Activated naive CD4-positive, alpha-beta T cell treated with anti-CD3 and anti-CD28 coated beads, Interleukin-2, amount 50 U/mL, for 24 hours (primary cell): ENCODE data around the gene FOXRED2.

Experiments used
- H3K27ac Mint-ChIP-seq: one replicate; pipeline ENCODE4 v1.8.0; 2021; ENCODE audit warnings: mild to moderate bottlenecking, mixed read lengths
- H3K27me3 Mint-ChIP-seq: one replicate; pipeline ENCODE4 v1.8.0; 2021; ENCODE audit warnings: mixed read lengths
- H3K36me3 Mint-ChIP-seq: one replicate; pipeline ENCODE4 v1.8.0; 2021; ENCODE audit warnings: mixed read lengths
- H3K4me1 Mint-ChIP-seq: one replicate; pipeline ENCODE4 v1.8.0; 2021; ENCODE audit warnings: mixed read lengths
- H3K4me3 Mint-ChIP-seq: one replicate; pipeline ENCODE4 v1.8.0; 2021; ENCODE audit warnings: mild to moderate bottlenecking, mixed read lengths
- H3K9me3 Mint-ChIP-seq: one replicate; pipeline ENCODE4 v1.8.0; 2021; ENCODE audit warnings: mixed read lengths

FOXRED2 gene

GRCh38 chr22:36492109-36492508 is 14.7 kb downstream of the FOXRED2 start:
- no peaks in the 10 kb centered on the region for H3K9me3 Mint-ChIP-seq
- no peak overlapping the region for H3K4me3 Mint-ChIP-seq
- H3K36me3 Mint-ChIP-seq: peaks cover 18% of the 10 kb centered on the region
- no peak overlapping the region for H3K27ac Mint-ChIP-seq
- no peaks in the 10 kb centered on the region for H3K27me3 Mint-ChIP-seq
- peaks cover 7% of the 10 kb centered on the region for H3K4me1 Mint-ChIP-seq

- Mint-ChIP-seq H3K9me3 (no peaks in the 10 kb centered on the region), H3K4me3 (no peak overlapping the region), H3K27me3 (no peaks in the 10 kb centered on the region), H3K4me1 (peaks cover 11% of the 10 kb centered on the region), H3K27ac (no peak overlapping the region), H3K36me3 (peaks cover 15% of the 10 kb centered on the region)
Observed at GRCh38 chr22:36491155-36491554, 15.7 kb downstream of the FOXRED2 start.

GRCh38 chr22:36486619-36487384 is 20.0 kb downstream of the FOXRED2 start:
- H3K27me3 Mint-ChIP-seq: no peaks in the 10 kb centered on the region
- H3K9me3 Mint-ChIP-seq: no peaks in the 10 kb centered on the region
- H3K36me3 Mint-ChIP-seq: peaks cover 7% of the 10 kb centered on the region
- H3K4me1 Mint-ChIP-seq: peaks cover 12% of the 10 kb centered on the region
- H3K4me3 Mint-ChIP-seq: no peak overlapping the region
- no peak overlapping the region for H3K27ac Mint-ChIP-seq

GRCh38 chr22:36481393-36482168 is 25.3 kb downstream of the FOXRED2 start, which contains the start of gene TXN2:
Gene TXN2, minus strand, starts transcription at chr22:36481640. Its CDS starts 803 bp downstream, at chr22:36480837.
- Mint-ChIP-seq H3K36me3 (peaks cover 6% of the 10 kb centered on the region), H3K9me3 (no peaks in the 10 kb centered on the region), H3K27ac (peak within 1 kb of the TSS; percentile 93), H3K4me3 (peak within 1 kb of the TSS; percentile 99), H3K27me3 (no peaks in the 10 kb centered on the region), H3K4me1 (peaks cover 24% of the 10 kb centered on the region)

- Mint-ChIP-seq H3K4me3 (peak overlapping the region; percentile 99), H3K27ac (peak overlapping the region; percentile 93), H3K36me3 (peaks cover 8% of the 10 kb centered on the region), H3K9me3 (no peaks in the 10 kb centered on the region), H3K4me1 (peaks cover 19% of the 10 kb centered on the region), H3K27me3 (no peaks in the 10 kb centered on the region)
Observed at GRCh38 chr22:36480941-36481392, 25.9 kb downstream of the FOXRED2 start.

- H3K27me3 Mint-ChIP-seq: no peaks in the 10 kb centered on the region
- peaks cover 19% of the 10 kb centered on the region for H3K4me1 Mint-ChIP-seq
- no peak overlapping the region for H3K4me3 Mint-ChIP-seq
- H3K9me3 Mint-ChIP-seq: no peaks in the 10 kb centered on the region
- H3K36me3 Mint-ChIP-seq: peaks cover 11% of the 10 kb centered on the region
- H3K27ac Mint-ChIP-seq: no peak overlapping the region
Observed at GRCh38 chr22:36478966-36479365, 27.9 kb downstream of the FOXRED2 start.

- no peak overlapping the region for H3K4me3 Mint-ChIP-seq
- H3K9me3 Mint-ChIP-seq: no peaks in the 10 kb centered on the region
- H3K27me3 Mint-ChIP-seq: no peaks in the 10 kb centered on the region
- H3K27ac Mint-ChIP-seq: no peak overlapping the region
- H3K4me1 Mint-ChIP-seq: peaks cover 6% of the 10 kb centered on the region
- H3K36me3 Mint-ChIP-seq: peaks cover 10% of the 10 kb centered on the region
Observed at GRCh38 chr22:36475341-36475740, 31.5 kb downstream of the FOXRED2 start.

GRCh38 chr22:36472689-36473088 is 34.2 kb downstream of the FOXRED2 start:
- H3K36me3 Mint-ChIP-seq: peaks cover 8% of the 10 kb centered on the region
- no peak overlapping the region for H3K4me3 Mint-ChIP-seq
- H3K9me3 Mint-ChIP-seq: no peaks in the 10 kb centered on the region
- H3K4me1 Mint-ChIP-seq: peaks cover 9% of the 10 kb centered on the region
- H3K27me3 Mint-ChIP-seq: no peaks in the 10 kb centered on the region
- H3K27ac Mint-ChIP-seq: no peak overlapping the region

GRCh38 chr22:36471341-36471821 is 35.5 kb downstream of the FOXRED2 start:
- Mint-ChIP-seq H3K9me3 (no peaks in the 10 kb centered on the region), H3K27ac (no peak overlapping the region), H3K4me3 (no peak overlapping the region), H3K36me3 (peaks cover 4% of the 10 kb centered on the region), H3K4me1 (peaks cover 18% of the 10 kb centered on the region), H3K27me3 (no peaks in the 10 kb centered on the region)

GRCh38 chr22:36470994-36471331 is 35.9 kb downstream of the FOXRED2 start:
- Mint-ChIP-seq H3K36me3 (peaks cover 3% of the 10 kb centered on the region), H3K4me1 (peaks cover 18% of the 10 kb centered on the region), H3K27me3 (no peaks in the 10 kb centered on the region), H3K4me3 (no peak overlapping the region), H3K27ac (no peak overlapping the region), H3K9me3 (no peaks in the 10 kb centered on the region)

GRCh38 chr22:36470162-36470993 is 36.5 kb downstream of the FOXRED2 start:
- no peaks in the 10 kb centered on the region for H3K36me3 Mint-ChIP-seq

GRCh38 chr22:36469094-36469710 is 37.6 kb downstream of the FOXRED2 start:
- H3K4me1 Mint-ChIP-seq: peaks cover 18% of the 10 kb centered on the region
- no peak overlapping the region for H3K27ac Mint-ChIP-seq
- no peaks in the 10 kb centered on the region for H3K27me3 Mint-ChIP-seq
- H3K36me3 Mint-ChIP-seq: no peaks in the 10 kb centered on the region
- no peak overlapping the region for H3K4me3 Mint-ChIP-seq
- no peaks in the 10 kb centered on the region for H3K9me3 Mint-ChIP-seq

More at GRCh38 chr22:36470162-36470993, 36.5 kb downstream of the FOXRED2 start:
- Mint-ChIP-seq H3K4me1 (peaks cover 18% of the 10 kb centered on the region), H3K4me3 (no peak overlapping the region), H3K27me3 (no peaks in the 10 kb centered on the region), H3K9me3 (no peaks in the 10 kb centered on the region), H3K27ac (no peak overlapping the region)

- Mint-ChIP-seq H3K9me3 (no peaks in the 10 kb centered on the region), H3K36me3 (no peaks in the 10 kb centered on the region), H3K4me3 (no peak overlapping the region), H3K4me1 (peaks cover 18% of the 10 kb centered on the region), H3K27ac (no peak overlapping the region), H3K27me3 (no peaks in the 10 kb centered on the region)
Observed at GRCh38 chr22:36467946-36468345, 38.9 kb downstream of the FOXRED2 start.

- Mint-ChIP-seq H3K4me3 (peak overlapping the region; percentile 26), H3K27me3 (no peaks in the 10 kb centered on the region), H3K36me3 (no peaks in the 10 kb centered on the region), H3K4me1 (peaks cover 20% of the 10 kb centered on the region), H3K27ac (peak overlapping the region; percentile 91), H3K9me3 (no peaks in the 10 kb centered on the region)
Observed at GRCh38 chr22:36467042-36467810, 39.6 kb downstream of the FOXRED2 start.
